ENCODE data around the gene CD44.

The CD44 gene

DNA sequence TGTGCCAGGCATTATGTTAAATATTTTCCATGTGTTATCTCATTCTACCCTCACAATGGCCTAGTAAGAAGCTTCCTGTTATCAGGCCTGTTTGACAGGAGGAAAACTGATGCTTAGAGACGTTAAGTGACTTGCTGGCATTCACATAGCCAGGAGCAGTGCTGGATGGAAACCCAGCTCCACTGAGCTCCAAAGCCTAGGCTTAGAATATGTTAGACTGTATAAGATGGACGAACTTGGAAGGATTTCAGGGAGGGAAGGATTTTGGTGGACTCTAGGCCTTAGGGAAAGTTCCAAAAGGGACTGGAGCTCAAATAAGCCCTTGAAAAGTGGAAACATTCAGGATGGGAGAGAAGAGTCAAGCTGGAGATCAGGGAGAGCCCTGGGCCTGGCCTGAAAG is 2.1 kb downstream of the CD44 start:
- DNase-seq, result no peak

DNA sequence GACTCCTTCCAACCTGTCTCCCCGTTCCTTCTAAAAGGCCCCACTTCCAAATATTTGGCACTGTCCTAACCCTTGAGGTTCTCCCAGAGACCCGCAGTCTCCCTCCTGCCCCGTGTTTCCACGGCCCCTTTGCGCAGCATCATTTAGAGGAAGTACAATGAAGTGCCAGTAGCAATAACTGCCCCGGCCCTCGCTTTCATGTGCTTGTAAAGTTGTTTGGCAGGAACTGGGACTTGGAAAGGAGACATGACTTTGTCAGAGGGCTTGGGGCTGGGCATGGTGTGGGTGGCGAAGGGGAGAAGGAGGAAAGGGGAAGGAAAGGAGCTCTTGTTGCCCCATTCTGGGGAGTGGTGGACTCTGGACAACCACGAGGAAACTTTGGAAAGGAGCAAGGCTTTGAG is 2.6 kb downstream of the CD44 start:
- DNase-seq, result no peak

DNA sequence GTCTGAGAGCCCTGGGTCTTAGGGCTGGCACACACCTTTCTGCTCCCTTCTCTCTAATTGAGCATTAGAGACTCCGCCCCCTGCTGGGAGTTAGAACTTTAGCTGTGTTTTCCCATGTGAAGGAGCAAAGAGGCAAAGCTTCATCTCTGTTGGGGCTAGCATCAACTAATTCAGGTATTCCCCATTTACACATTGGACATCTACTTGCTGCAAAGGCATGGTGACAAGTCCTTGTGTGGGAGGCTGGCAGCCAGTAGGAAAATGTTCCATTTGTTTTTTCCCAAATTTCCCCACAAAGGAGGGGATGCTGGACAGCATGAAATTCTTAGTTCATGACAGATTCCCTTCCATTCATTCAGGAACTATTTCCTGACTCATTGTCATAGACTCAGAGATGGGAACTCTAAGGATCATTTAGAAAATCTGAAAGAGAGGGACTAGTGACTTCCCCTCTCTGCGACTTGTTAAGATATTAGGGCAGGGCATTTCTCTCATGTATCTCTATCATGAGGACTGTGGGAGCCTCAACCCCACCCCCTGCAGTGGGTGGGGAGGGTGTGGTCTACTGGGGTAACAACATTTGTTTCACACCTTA is 3.6 kb downstream of the CD44 start:
- no peak for DNase-seq

DNA sequence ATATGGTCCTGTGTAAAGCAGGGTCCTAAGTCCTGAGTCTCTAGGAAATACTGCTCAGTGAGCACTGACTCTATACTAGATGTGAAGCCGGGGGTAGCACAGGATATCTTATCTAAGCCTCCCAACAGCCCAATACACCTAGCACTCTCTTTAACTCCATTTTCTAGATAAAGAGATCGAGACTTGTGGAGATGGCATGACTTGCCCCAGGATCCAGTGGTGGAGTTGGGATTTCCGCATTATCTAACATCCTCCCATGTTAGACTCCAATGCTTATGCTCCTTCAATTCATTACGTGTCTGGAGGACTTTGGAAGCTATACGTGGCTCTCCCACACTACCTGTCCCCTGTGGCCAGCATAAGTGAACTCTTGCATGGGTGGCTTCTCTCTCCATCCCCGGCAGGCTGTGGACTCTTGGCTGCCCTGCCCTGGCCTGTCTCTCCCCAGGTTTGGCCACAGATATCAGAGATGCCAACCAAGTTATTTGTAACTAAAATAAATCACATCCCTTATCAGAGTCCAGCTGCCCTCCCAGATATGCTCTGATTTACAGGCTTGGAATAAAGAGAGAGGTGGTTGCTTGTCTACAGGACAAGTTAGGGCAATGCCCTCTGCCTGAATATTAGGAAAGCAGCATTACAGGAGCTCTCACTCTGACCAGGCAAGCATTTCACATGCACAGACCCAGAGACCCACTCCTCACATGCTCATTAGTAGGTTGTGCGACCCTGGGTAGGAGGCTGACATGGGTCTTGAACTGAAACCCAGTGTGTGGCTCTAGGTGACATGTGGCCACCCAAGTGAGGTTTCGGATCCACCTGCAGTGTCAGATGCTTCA is 4.5 kb downstream of the CD44 start:
- DNase-seq, result no peak

DNA sequence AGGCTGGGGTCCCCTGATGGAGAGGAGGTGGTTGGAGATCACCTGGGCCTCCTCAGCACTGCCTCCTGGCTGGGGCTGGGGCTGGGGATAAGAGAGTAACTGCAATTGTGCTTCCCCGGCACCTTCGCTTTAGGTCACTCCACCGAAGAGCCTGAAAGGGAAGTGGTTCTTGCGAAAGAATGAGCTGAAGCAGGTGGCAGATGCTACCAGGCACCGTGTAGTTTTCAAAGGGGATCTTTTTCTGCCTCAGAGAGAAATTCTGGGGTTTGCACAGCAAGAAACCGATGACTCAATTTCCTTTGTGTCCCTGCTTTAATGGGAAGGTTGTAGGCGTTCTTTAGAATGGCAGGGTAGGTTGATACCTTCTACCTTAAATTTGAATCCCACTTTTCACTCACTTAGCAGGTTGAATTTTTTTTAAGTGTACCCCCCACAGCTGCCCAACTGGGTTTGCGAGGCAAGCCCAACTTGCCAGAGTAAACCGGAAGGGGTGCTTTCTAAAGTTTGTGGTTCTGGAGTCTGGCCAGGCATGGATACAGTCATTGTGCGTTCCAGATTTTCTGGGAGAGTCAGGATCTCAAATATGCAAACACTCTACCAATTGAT is 5.3 kb downstream of the CD44 start:
- DNase-seq, result no peak

DNA sequence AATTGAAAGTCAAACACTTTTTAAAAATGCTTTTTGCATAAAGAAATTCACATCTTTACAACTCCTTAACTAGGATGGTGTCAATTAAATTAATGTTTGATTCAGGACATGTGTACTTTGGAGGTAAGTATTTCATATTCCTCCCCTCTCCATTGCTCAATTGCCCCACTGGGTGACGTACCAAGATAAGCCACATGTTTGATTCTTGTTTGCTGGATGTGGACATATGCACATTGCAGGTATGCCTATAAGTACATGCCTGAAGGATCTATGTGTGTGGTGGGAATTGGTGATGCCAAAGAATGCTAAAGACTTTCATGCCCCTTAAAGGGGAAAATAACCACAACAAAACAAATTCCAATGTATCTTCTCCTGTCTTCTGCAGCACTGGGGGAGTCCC is 5.8 kb downstream of the CD44 start:
- DNase-seq, result no peak

DNA sequence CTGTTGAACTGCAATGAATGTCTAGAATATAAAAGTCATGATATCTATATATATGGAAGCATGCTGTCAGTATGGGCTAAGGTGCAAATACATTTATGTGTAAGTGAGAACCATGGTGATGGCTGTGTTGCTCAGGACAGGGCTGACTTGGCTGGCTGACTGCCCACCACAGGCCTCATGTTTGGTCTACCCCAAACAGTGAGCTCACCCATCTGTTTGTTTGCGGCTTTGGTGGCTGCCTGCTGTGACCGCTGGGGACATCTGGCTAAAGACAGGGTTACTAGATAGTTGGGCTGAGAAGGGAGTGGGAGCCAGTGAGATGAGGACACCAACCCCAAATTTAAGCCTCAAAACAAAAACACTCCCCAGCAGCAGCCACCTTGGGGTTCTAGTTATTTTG is 6.3 kb downstream of the CD44 start:
- no peak for DNase-seq

DNA sequence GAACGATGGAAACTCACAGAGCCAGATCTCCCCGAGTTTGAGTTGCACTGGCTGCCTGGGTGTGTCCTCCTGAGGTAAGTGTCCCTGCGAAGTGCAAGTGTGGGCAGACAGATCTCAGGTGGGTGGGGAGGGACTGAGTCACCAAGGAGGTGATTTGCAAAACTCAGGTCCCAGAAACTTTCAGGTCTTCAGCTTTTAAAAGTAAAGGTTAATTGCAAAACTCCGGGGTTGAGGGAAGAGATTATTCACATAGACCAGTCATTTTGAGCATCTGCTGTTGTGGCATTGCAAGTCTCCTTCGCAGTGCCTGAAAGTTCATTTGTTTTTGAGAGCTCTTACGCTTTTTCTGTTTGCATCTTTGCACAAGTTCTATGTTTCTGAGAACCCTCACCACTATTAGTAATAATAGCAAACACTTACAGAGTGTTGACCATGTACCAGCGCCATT is 7.1 kb downstream of the CD44 start:
- no peak for DNase-seq

DNA sequence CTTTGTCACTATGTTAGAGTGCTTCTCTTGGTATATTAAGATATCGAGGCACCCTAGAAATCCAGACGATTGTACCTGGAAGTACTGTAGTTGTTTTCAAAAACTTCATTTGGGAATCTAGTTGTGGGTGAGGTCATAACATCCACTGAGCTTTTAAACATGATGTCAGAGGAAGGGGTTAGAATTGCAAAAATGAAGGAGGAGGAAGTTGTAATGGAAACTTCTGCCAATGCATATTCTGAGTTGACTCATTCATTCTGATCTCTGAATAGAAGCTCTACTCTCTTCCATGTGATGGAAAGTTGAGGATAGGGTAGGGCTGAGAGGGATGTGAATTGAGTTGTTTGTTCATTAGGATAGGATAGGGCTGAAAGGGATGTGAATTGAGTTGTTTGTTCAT is 7.7 kb downstream of the CD44 start:
- DNase-seq, result no peak

DNA sequence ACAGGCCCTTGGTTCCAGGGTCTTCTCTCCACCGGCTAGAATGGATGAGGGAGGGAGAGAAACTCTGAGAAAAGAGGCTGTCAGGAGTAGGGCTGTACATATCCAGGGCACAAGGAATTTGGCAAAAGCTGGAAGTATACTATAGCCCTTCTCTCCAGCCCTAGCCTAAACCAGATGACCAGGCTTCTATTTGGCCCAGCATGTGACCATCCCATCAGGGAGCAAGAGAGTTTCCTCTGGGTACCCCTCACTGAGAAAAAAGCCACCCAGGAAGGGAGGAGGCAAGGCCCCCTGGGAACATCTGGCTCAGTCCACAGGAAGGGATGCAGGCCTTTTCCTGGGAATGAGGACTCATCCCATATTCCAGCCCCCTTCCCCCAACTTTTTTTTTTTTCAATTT is 8.3 kb downstream of the CD44 start:
- DNase-seq, result no peak

DNA sequence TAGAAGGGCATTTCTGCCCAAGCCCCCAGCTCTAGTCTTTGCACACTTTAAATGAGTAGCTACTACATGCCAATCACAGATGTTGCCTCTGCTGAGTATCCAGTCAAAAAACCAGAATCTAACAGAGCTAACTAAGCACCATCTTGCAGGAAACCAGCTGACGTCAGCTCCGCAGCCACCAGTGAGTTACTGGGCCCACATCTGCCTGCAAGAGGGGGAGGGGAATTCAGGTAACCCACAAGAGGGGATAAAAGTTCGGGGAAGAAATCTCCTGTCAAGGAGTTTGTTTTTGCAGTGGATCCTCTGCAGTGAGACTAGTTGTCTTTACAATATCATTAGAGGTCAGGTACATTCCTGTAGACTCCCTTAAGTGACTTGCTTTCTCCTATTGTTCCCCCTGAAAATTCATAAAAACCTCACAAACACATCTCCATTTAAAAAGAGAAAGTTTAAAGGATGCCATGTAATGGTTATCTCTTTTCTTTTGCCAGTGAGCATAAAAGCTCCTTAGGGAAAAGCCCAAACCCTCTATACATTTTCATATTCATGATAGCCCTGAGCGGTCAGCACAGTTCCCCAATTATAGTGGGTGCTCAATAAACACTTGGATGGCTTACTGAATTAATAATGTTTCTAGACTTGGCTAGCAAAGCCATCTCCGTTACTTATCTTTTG is 9.3 kb downstream of the CD44 start:
- no peak for DNase-seq

DNA sequence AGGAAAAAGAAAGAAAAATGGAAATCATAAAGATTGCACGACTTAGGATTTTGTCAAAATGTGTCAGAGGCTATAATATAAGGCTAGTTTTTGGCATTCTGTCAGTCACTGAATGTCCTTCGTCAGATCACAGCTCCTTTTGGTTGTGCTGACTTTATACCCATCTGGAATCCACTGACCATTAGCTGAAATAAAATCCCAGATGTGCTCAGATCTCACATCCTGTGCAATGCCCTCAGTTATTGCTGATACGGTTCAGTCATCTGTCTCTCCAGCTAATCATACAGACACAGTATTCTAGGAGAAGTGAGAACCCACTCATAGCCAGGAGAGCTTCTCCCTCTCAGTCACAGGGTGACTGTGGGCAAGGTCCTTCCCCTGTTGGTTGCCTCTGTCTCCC is 11.5 kb downstream of the CD44 start:
- no peak for DNase-seq

DNA sequence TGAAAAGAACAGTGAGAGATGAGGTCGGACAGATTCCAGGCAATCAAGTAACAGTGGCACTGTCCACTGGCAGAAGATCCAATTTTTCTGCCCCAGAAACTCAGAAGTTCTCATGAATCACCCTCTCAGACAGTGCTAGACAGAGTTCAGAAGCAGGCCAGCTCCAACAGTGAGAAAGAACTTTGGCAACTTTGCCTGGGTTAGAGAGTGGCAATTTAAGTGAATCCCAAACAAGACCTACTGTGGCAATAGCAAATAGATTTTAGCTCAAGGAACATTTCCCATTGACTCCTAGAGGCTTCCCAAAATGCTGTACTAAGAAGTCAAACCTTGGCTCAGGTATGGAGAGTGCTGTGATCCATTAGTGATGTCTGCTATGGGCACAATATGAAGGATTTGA is 12.3 kb downstream of the CD44 start:
- DNase-seq, result no peak

DNA sequence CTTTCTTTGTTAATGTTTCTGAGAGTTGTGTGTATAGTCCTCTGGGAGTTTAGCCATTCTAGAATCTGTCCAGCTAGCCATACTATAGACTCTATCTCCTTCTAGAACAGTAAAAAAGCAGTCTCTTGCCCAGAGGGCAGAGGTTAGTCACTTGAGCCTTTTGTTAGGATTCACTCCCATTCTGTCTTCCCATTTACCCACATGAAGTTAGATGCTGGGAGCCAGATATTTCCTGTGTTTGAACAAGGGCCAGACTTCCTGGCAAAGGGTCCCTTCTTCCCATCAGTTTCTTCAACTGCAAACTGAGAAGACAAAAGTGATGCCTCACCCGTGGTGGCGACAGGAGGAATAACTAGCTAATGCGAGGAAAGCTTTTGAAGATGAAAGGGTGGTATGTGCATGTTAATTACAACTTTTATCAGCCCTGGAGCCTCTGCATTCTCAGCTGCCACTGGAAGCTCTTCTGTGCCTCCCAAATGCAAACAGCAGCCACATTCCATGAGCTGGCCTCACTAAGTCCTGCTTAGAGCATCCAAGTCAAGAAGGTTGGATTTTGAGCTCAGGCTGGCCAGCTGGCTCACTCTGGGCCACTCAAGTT is 12.8 kb downstream of the CD44 start:
- DNase-seq, result no peak

DNA sequence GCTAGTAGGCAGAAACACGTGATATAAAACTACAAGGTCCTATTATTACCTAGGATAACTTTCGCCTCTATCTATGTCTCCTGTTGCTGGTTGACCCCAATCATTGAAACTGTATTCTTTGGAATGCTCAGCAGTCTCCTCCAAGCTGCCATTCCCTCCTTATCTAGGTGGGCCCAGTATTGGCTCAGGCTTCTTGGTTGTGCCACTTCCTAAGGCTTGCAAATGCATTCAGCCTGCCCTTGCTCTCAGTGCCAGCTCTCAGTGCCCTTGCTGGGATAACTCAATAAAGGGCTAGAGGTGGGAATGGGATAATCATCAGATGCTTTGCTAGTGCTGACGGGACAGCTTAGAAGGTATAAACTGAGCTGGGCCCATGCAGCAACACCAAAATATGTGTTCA is 13.6 kb downstream of the CD44 start:
- no peak for DNase-seq

DNA sequence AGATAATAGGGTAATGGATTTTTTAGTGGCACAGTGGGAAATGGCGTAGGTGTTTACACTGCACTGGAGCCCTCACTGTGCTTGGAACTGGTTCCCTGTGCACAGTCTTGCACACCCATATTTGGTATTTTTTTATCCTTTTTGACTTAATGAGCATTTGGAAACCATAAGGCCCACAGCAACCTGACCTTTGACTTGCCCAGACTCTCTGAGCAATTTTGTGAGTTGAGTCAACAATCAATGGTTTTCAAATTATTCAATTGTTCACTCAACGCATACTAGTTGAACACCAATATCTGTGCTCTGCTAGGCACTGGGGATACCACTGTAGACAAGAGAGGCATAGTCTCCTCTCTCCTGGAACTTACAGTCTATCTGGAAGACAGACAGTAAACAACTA is 14.3 kb downstream of the CD44 start:
- DNase-seq, result no peak

DNA sequence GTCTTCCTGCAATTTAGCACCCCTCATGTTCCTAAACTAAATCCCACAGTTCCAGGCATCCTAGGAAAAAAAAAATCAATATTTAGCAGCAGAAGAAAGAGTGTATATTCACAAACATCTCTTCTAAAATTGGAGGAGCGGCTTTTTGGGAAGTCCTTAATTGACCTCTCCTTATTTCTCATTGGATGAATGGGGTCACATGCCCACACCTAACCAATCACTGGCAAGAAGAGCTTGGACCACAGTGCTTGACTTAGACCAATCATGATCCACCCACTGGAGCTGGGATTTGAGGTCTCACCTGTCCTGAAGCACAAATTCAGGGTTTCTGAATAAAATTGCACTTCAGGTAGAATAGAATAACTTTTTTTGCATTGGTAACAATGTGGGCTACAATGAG is 16.0 kb downstream of the CD44 start:
- DNase-seq, result no peak

DNA sequence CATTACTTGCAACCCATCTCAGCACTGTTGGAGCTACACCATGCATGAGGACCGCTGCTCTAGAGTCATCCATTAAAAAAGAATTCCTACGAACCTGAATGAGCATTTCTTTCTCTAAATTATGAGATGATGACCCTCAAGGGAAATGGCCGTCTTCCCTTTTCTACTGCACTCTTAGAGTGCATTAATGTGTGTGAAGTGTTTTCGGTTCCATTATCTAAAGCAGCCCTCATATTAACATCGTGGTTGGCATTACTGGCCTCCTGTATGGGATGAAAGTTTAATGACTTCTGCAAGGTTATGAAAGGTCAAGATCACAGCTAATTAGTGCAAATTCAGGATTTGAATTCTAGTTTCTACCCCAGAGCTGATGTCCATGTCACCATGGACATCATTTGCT is 16.7 kb downstream of the CD44 start:
- DNase-seq, result no peak

DNA sequence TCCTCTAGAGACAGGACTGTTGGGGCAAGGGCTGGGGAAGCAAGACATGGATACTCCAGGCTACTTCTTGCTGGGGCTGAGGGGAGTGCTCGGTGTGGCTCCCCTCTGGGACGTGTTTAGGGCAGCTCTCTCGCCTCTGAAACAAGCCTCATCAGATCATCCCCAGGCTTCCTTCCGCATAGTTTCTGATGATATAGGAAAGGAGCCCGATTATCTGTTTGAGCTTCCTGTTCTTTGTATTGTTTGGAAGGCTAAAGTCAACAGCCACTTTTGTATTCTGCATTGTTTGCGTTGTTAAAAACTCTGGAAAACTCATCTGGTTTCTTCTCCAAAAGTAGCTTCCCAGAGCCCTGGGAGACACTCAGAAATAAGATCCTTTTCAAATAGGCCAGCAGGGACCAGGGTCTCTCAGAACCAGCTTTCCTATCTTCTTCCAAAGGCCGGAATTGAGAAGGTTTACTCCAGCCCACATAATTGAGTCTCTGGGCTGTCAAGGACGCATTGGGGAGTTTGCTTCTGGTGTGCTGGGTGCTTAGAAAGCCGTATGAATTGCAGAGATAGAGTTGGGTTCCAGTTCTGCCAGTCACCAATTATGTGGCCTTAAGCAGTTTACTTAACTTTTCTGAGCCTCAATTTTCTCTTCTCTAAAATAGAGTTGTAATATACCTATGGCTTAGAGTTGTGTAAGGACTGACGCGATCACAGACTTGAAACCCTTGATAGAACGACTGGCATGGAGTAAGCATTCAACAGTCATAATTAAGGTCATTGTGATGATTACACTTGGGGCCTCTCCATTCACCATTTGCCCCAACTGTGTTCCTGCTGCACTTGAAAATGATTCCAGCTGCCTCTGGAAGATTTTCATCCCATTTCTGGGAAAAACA is 19.1 kb downstream of the CD44 start:
- no peak for DNase-seq

DNA sequence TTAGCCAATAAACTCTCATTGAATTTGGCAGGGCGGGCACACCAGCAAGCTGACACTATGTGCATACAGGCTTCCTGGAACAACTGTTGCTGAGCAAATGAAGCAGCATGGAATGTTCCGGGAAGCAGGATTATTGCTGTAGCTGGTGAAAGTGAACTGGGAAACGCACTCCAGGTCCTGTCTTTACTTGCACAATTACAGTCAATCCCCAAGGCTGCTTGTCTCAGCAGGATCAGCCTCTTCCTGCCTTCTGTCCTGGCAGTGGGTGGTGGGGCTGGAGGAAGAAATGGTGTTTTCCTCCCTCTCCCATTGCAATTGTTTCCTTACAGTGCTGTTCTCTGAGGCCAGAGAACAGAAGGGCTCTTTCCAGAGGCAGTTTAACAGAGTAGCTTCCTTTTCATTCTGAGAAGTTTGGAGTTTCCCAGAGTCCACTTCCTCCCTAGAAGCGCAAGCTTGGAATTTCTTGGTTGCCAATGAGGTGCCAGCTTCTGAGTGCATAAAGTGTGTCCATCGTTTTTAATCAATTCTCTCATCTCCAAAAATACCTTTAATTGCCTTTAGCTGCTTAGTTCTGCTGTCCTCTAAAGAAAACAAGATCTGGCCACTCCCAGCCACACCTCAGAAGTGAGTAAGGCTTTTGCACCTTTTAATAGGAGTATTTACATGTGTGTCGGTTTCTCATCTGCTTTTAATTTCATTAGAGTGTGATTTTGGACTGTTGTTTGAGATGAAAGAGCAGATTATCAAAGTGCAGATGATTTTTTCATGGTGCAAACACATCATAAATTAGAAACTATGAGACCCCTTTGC is 19.9 kb downstream of the CD44 start:
- no peak for DNase-seq

DNA sequence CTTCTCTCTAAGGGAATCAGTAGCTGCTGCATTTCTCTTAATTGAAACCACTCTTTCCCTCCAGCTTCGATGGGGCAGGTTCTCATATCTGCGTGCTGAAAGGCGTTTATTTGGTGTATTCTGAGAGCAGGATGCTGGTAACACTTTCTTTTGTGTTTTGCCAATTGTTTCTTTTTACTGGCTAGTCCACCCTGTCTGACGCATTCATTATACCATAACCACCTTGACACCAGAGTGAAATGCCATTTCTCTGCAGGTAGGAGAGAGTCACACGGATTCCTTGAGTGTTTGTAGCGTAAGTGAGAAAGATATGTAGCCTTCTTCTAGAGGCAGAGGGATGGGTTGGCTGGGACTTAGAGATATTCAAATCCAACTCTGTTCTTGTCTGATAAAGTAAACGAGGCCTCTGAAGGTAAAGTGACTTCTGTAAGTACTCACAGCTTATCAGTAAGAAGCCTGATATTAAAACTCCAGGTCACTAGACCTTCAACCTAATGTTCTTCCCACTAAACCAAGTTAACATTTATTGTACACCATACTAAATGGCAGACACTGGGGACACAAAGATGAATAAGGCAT is 21.4 kb downstream of the CD44 start:
- no peak for DNase-seq
